Measurements from ENCODE around the gene PCDHA6.

The PCDHA6 gene

GRCh38 chr5:140877262-140877581 lies 49.5 kb downstream of the PCDHA6 start:
- in situ Hi-C loops (cut with MboI; ENCODE audit: low pct_unique_long_range_greater_than_20kb, low sequenced_read_pairs, unreplicated experiment): no loop called here
- TF ChIP-seq CTCF (IDR thresholded peaks at IDR 0.05; ENCODE audit: extremely low read depth, insufficient read depth, missing control alignments): no peak
- DNase-seq (ENCODE audit: low spot score): no peak
